ENCODE measurements around the gene PCDHGA1.
"Not testable (repeated sequence)": the region's sequence is repeated elsewhere in the genome, so short reads cannot be mapped to it uniquely, and the experiment has no call there.

PCDHGA1 gene

DNA sequence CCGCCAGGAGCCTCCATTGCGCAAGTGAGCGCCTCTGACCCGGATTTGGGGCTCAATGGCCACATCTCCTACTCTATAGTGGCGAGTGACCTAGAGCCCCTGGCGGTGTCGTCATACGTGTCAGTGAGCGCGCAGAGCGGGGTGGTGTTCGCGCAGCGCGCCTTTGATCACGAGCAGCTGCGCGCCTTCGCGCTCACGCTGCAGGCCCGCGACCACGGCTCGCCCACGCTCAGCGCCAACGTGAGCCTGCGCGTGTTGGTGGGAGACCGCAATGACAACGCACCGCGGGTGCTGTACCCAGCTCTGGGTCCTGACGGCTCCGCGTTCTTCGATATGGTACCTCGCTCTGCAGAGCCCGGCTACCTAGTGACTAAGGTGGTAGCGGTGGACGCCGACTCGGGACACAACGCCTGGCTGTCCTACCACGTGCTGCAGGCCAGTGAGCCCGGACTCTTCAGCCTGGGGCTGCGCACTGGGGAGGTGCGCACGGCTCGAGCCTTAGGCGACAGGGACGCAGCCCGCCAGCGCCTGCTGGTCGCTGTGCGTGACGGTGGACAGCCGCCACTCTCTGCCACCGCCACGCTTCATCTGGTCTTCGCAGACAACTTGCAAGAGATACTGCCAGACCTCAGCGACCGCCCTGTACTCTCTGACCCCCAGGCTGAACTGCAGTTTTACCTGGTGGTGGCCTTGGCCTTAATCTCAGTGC lies 79.4 kb downstream of the PCDHGA1 start:
- no peak for DNase-seq (ENCODE audit: low read depth in 2 of 3, low spot score in 2 of 3)

DNA sequence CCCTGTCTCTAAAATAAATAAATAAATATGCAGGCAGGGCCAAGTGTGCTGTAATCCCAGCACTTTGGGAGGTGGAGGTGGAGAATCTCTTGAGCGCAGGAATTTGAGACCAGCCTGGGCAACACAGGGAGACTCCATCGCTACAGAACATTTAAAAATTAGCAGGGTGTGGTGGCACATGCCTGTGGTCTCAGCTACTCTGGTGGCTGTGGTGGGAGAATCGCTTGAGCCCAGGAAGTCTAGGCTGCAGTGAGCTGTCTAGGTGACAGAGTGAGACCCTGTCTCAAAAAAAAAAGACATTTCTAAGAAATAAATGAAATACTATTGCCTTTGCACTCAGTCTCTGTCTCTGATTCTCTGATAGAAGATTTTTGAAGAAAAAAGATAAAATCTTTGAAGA lies 81.3 kb downstream of the PCDHGA1 start:
- DNase-seq (ENCODE audit: low read depth in 2 of 3, low spot score in 2 of 3), result no peak

DNA sequence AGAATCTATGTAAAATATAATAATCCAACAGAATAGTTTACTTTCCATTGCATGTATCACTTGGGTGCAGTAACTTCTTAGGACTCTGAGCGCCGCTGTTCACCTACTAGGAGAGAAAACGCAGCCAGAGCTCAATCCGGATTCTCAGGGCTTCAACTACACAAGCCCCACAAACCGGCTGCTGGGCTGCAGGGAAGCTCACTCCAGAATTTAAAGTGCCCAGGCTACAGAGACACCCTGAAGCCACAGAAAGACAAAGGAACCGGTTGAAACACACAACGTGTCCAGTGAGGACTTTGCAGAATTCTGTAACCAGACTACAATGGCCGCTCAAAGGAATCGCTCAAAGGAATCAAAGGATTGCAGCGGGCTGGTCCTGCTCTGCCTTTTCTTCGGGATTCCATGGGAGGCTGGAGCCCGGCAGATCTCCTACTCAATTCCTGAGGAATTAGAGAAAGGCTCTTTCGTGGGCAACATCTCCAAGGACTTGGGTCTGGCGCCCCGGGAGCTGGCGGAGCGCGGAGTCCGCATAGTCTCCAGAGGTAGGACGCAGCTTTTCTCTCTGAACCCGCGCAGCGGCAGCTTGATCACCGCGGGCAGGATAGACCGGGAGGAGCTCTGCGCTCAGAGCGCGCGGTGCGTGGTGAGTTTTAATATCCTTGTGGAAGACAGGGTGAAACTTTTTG lies 82.7 kb downstream of the PCDHGA1 start, which contains the start of gene PCDHGA10:
Gene PCDHGA10 (plus strand): TSS at position 134 of the 686 bp plus-strand sequence. CDS start 189 bp downstream, at position 323.
- DNase-seq (ENCODE audit: low read depth in 2 of 3, low spot score in 2 of 3), result no peak

DNA sequence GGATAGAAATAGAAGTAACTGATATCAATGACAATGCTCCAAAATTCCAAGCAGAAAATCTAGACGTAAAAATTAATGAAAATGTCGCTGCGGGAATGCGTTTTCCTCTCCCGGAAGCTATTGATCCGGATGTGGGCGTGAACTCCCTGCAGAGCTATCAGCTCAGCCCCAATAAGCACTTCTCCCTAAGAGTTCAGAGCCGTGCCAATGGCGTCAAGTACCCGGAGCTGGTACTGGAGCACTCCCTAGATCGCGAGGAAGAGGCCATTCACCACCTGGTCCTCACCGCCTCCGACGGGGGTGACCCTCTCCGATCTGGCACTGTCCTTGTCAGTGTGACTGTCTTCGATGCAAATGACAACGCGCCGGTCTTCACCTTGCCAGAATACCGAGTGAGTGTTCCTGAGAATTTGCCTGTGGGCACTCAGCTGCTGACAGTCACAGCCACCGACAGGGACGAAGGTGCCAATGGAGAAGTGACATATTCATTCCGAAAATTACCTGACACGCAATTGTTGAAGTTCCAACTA lies 83.3 kb downstream of the PCDHGA1 start:
- DNase-seq (ENCODE audit: low read depth in 2 of 3, low spot score in 2 of 3), result no peak

DNA sequence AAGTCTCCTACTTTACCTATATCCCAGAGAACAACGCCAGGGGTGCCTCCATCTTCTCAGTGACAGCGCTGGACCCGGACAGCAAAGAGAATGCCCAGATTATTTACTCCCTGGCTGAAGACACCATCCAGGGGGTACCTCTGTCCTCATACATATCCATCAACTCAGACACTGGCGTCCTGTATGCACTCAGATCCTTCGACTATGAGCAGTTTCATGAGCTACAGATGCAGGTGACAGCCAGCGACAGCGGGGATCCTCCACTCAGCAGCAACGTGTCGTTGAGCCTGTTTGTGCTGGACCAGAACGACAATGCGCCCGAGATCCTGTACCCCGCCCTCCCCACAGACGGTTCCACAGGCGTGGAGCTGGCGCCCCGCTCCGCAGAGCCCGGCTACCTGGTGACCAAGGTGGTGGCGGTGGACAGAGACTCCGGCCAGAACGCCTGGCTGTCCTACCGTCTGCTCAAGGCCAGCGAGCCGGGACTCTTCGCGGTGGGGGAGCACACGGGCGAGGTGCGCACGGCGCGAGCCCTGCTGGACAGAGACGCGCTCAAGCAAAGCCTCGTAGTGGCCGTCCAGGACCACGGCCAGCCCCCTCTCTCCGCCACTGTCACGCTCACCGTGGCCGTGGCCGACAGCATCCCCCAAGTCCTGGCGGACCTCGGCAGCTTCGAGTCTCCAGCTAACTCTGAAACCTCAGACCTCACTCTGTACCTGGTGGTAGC lies 84.4 kb downstream of the PCDHGA1 start:
- not testable (repeated sequence) for DNase-seq (ENCODE audit: low read depth in 2 of 3, low spot score in 2 of 3)

DNA sequence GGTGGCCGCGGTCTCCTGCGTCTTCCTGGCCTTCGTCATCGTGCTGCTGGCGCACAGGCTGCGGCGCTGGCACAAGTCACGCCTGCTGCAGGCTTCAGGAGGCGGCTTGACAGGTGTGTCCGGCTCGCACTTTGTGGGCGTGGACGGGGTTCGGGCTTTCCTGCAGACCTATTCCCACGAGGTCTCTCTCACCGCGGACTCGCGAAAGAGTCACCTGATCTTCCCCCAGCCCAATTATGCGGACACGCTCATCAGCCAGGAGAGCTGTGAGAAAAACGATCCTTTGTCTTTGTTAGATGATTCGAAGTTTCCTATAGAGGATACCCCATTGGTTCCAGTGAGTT lies 84.9 kb downstream of the PCDHGA1 start:
- not testable (repeated sequence) for DNase-seq (ENCODE audit: low read depth in 2 of 3, low spot score in 2 of 3)

DNA sequence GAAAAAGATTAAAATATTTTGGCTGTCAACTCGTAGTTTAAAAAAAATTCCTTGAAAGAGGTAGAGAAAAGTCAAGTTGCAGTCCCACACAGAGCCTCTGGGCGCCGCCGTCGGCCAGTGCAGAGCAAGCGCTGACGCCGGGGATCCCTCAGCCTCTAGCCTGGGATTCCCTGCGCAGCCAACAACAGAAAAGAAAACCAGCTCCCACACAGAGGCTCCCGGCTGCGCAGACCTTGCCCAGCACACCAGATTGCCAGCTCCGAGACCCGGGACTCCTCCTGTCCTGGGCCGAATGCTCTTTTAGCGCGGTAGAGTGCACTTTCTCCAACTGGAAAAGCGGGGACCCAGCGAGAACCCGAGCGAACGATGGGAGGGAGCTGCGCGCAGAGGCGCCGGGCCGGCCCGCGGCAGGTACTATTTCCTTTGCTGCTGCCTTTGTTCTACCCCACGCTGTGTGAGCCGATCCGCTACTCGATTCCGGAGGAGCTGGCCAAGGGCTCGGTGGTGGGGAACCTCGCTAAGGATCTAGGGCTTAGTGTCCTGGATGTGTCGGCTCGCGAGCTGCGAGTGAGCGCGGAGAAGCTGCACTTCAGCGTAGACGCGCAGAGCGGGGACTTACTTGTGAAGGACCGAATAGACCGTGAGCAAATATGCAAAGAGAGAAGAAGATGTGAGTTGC lies 87.3 kb downstream of the PCDHGA1 start, which contains the start of gene PCDHGB7:
Gene PCDHGB7 (plus strand): TSS at position 184 of the 679 bp plus-strand sequence. CDS start 183 bp downstream, at position 367.
- DNase-seq (ENCODE audit: low read depth in 2 of 3, low spot score in 2 of 3), result not testable (repeated sequence)

DNA sequence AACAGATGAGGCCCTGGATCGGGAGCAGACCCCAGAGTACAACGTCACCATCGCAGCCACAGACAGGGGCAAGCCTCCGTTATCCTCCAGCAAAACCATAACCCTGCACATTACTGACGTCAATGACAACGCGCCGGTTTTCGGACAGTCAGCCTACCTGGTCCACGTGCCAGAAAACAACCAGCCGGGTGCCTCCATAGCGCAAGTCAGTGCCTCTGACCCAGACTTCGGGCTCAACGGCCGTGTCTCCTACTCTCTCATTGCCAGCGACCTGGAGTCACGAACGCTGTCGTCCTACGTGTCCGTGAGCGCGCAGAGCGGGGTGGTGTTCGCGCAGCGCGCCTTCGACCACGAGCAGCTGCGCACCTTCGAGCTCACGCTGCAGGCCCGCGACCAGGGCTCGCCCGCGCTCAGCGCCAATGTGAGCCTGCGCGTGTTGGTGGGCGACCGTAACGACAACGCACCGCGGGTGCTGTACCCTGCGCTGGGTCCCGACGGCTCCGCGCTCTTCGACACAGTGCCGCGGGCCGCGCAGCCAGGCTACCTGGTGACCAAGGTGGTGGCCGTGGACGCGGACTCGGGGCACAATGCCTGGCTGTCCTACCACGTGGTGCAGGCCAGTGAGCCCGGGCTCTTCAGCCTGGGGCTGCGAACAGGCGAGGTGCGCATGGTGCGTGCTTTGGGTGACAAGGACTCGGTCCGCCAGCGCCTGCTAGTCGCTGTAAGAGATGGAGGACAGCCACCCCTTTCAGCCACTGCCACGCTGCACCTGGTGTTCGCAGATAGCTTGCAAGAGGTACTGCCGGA lies 89.0 kb downstream of the PCDHGA1 start:
- no peak for DNase-seq (ENCODE audit: low read depth in 2 of 3, low spot score in 2 of 3)

DNA sequence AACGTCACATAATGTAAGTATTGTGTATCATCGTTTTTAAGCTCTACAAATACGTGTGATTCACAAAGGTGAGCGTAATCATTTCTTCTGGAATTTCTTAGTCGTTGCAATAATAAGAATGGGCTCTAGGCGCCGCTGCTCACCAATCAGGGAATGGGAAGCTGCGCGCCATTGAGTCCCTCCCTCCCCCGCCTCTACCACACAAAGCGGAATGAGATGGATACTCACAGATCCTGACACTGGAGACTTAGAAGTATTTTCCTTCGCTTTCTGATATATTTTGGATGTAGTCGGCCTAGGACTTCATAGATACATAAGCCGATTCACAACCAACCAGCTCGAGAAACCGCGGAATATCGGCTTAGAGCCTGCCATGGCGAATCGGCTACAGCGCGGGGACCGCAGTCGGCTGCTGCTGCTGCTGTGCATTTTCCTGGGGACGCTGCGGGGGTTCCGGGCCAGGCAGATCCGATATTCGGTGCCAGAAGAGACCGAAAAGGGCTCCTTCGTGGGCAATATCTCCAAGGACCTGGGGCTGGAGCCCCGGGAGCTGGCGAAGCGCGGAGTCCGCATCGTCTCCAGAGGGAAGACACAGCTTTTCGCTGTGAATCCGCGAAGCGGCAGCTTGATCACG lies 90.7 kb downstream of the PCDHGA1 start, which contains the start of gene PCDHGA11:
Gene PCDHGA11 (plus strand): TSS at position 197 of the 634 bp plus-strand sequence. CDS start 177 bp downstream, at position 374.
- DNase-seq (ENCODE audit: low read depth in 2 of 3, low spot score in 2 of 3), result no peak

DNA sequence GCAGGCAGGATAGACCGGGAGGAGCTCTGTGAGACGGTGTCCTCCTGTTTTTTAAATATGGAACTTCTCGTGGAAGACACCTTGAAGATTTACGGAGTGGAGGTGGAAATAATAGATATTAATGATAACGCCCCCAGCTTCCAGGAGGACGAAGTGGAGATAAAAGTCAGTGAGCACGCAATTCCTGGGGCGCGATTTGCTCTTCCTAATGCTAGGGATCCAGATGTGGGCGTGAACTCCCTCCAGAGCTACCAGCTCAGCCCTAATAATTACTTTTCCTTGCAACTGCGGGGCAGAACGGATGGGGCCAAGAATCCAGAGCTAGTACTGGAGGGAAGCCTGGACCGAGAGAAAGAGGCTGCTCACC lies 91.2 kb downstream of the PCDHGA1 start:
- no peak for DNase-seq (ENCODE audit: low read depth in 2 of 3, low spot score in 2 of 3)

DNA sequence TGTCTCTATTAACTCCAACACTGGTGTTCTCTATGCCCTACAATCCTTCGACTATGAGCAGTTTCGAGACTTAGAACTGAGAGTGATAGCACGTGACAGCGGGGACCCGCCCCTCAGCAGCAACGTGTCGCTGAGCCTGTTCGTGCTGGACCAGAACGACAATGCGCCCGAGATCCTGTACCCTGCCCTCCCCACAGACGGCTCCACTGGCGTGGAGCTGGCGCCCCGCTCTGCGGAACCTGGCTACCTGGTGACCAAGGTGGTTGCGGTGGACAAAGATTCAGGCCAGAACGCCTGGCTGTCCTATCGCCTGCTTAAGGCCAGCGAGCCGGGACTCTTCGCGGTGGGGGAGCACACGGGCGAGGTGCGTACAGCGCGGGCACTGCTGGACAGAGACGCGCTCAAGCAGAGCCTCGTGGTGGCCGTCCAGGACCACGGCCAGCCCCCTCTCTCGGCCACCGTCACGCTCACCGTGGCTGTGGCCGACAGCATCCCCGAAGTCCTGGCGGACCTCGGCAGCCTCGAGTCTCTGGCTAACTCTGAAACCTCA lies 92.5 kb downstream of the PCDHGA1 start:
- no peak for DNase-seq (ENCODE audit: low read depth in 2 of 3, low spot score in 2 of 3)

DNA sequence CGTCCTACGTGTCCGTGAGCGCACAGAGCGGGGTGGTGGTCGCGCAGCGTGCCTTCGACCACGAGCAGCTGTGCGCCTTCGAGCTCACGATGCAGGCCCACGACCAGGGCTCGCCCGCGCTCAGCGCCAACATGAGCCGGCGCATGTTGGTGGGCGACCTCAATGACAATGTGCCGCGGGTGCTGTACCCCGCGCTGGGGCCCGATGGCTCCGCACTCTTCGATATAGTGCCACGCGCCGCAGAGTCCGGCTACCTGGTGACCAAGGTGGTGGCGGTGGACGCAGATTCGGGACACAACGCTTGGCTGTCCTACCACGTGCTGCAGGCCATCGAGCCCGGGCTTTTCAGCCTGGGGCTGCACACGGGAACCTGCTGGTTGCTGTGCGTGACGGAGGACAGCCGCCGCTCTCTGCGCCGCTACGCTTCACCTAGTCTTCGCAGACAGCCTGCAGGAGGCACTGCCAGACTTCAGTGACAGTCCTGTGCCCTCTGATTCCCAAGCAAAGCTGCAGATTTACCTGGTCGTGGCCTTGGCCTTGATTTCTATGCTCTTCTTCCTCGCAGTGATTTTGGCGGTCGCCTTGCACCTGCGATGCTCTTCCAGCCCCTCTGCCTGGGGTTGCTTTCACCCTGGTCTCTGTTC lies 97.6 kb downstream of the PCDHGA1 start:
- DNase-seq (ENCODE audit: low read depth in 2 of 3, low spot score in 2 of 3), result no peak

DNA sequence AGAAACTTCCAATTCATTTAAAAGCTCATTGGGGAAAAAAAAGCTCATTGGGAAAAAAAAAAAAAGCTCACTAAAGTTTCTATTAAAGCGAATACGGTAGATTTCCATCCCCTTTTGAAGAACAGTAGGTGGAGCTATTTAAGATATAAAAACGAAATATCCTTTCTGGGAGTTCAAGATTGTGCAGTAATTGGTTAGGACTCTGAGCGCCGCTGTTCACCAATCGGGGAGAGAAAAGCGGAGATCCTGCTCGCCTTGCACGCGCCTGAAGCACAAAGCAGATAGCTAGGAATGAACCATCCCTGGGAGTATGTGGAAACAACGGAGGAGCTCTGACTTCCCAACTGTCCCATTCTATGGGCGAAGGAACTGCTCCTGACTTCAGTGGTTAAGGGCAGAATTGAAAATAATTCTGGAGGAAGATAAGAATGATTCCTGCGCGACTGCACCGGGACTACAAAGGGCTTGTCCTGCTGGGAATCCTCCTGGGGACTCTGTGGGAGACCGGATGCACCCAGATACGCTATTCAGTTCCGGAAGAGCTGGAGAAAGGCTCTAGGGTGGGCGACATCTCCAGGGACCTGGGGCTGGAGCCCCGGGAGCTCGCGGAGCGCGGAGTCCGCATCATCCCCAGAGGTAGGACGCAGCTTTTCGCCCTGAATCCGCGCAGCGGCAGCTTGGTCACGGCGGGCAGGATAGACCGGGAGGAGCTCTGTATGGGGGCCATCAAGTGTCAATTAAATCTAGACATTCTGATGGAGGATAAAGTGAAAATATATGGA lies 100.2 kb downstream of the PCDHGA1 start, which contains the start of gene PCDHGA12:
Gene PCDHGA12 (plus strand): TSS at position 176 of the 782 bp plus-strand sequence. CDS start 253 bp downstream, at position 429.
- no peak for DNase-seq (ENCODE audit: low read depth in 2 of 3, low spot score in 2 of 3)

DNA sequence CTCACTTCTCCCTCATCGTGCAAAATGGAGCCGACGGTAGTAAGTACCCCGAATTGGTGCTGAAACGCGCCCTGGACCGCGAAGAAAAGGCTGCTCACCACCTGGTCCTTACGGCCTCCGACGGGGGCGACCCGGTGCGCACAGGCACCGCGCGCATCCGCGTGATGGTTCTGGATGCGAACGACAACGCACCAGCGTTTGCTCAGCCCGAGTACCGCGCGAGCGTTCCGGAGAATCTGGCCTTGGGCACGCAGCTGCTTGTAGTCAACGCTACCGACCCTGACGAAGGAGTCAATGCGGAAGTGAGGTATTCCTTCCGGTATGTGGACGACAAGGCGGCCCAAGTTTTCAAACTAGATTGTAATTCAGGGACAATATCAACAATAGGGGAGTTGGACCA lies 101.0 kb downstream of the PCDHGA1 start:
- no peak for DNase-seq (ENCODE audit: low read depth in 2 of 3, low spot score in 2 of 3)

DNA sequence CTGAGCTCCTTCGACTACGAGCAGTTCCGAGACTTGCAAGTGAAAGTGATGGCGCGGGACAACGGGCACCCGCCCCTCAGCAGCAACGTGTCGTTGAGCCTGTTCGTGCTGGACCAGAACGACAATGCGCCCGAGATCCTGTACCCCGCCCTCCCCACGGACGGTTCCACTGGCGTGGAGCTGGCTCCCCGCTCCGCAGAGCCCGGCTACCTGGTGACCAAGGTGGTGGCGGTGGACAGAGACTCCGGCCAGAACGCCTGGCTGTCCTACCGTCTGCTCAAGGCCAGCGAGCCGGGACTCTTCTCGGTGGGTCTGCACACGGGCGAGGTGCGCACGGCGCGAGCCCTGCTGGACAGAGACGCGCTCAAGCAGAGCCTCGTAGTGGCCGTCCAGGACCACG lies 102.0 kb downstream of the PCDHGA1 start:
- not testable (repeated sequence) for DNase-seq (ENCODE audit: low read depth in 2 of 3, low spot score in 2 of 3)

DNA sequence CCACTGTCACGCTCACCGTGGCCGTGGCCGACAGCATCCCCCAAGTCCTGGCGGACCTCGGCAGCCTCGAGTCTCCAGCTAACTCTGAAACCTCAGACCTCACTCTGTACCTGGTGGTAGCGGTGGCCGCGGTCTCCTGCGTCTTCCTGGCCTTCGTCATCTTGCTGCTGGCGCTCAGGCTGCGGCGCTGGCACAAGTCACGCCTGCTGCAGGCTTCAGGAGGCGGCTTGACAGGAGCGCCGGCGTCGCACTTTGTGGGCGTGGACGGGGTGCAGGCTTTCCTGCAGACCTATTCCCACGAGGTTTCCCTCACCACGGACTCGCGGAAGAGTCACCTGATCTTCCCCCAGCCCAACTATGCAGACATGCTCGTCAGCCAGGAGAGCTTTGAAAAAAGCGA lies 102.4 kb downstream of the PCDHGA1 start:
- not testable (repeated sequence) for DNase-seq (ENCODE audit: low read depth in 2 of 3, low spot score in 2 of 3)

DNA sequence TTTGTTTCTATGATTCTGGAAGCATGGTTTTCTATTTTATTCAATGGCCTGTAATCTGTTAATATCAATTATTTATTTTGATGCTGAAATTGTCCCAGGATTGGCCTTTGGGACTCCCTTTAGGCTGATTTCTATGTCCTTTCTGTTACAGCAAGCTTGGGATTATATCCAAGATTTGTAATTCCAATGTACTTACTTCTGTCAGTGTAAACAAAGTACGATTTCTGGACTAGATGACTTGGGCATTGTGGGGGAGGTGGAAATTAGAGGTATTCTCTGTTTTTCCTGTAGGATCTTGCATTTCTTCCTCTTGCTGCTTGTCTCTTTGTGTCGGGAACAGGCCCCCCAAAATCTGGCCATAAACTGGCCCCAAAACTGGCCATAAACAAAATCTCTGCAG lies 103.7 kb downstream of the PCDHGA1 start:
- no peak for DNase-seq (ENCODE audit: low read depth in 2 of 3, low spot score in 2 of 3)

DNA sequence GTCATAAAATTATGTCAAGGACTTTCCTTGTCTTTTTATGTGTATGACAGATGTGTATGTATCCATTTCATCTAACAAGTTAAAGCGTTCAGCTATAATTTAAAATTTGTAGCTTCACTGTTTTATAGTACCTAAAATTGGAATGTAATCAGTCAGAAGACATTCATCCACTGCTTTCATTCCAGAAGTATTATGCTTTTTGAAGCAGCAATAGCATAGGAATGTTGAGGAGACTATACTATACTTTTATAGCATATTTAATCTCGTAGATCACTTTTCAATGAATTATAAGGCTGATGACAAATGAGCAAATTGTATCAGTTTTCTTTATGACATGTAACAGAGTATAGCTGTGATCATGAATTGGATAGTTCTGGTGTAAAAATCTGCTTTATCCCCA lies 106.9 kb downstream of the PCDHGA1 start:
- no peak for DNase-seq (ENCODE audit: low read depth in 2 of 3, low spot score in 2 of 3)

Data from activated CD8-positive, alpha-beta memory T cell treated with anti-CD3 and anti-CD28 coated beads for 48 hours (primary cell).